HG03520 (cell line): ENCODE data around the gene XPR1.
"Not testable (repeated sequence)": the region's sequence is repeated elsewhere in the genome, so short reads cannot be mapped to it uniquely, and the experiment has no call there.

Experiments
- ATAC-seq: cut with Tn5 transposase; IDR thresholded peaks from one replicate; pipeline ENCODE4 v1.9.1; 2021; ENCODE audit warnings: mild to moderate bottlenecking, moderate library complexity; ENCODE audit not compliant: unreplicated experiment

Gene XPR1

GRCh38 chr1:180710746-180711145 lies 78.9 kb downstream of the XPR1 start:
- not testable (repeated sequence) for ATAC-seq

GRCh38 chr1:180711260-180711659 lies 79.4 kb downstream of the XPR1 start:
- not testable (repeated sequence) for ATAC-seq

GRCh38 chr1:180720753-180721152 lies 88.9 kb downstream of the XPR1 start:
- no peak for ATAC-seq

GRCh38 chr1:180722586-180722985 lies 90.8 kb downstream of the XPR1 start:
- ATAC-seq, result no peak

GRCh38 chr1:180724055-180724454 lies 92.2 kb downstream of the XPR1 start:
- no peak for ATAC-seq

- not testable (repeated sequence) for ATAC-seq
Measured at GRCh38 chr1:180726024-180726423, 94.2 kb downstream of the XPR1 start.

GRCh38 chr1:180727751-180728150 lies 95.9 kb downstream of the XPR1 start:
- ATAC-seq, result not testable (repeated sequence)

- ATAC-seq, result no peak
Measured at GRCh38 chr1:180728472-180729106, 96.8 kb downstream of the XPR1 start.

- ATAC-seq, result no peak
Measured at GRCh38 chr1:180731131-180731530, 99.3 kb downstream of the XPR1 start.

GRCh38 chr1:180732866-180733265 lies 101.0 kb downstream of the XPR1 start:
- no peak for ATAC-seq

- ATAC-seq, result no peak
Measured at GRCh38 chr1:180734366-180734765, 102.5 kb downstream of the XPR1 start.

- no peak for ATAC-seq
Measured at GRCh38 chr1:180742663-180743062, 110.8 kb downstream of the XPR1 start.

GRCh38 chr1:180743868-180744267 lies 112.0 kb downstream of the XPR1 start:
- ATAC-seq, result no peak

GRCh38 chr1:180745098-180745497 lies 113.3 kb downstream of the XPR1 start:
- no peak for ATAC-seq

GRCh38 chr1:180751921-180752320 lies 120.1 kb downstream of the XPR1 start:
- ATAC-seq, result no peak

GRCh38 chr1:180754453-180754852 lies 122.6 kb downstream of the XPR1 start:
- ATAC-seq, result no peak

GRCh38 chr1:180757657-180758056 lies 125.8 kb downstream of the XPR1 start:
- no peak for ATAC-seq

- ATAC-seq, result no peak
Measured at GRCh38 chr1:180762796-180763195, 131.0 kb downstream of the XPR1 start.

- no peak for ATAC-seq
Measured at GRCh38 chr1:180765151-180765550, 133.3 kb downstream of the XPR1 start.

GRCh38 chr1:180769889-180770288 lies 138.1 kb downstream of the XPR1 start:
- no peak for ATAC-seq

- no peak for ATAC-seq
Measured at GRCh38 chr1:180773210-180773865, 141.5 kb downstream of the XPR1 start.

GRCh38 chr1:180775801-180776200 lies 144.0 kb downstream of the XPR1 start:
- ATAC-seq, result no peak
